G401 (cell line): ENCODE data around the gene NR2C2AP. TPM values are rescaled to one million over a fixed set of nuclear protein-coding genes. Genes with fewer than 3 reads are reported as not detected.
A peak's percentile ranks its signal among the peaks of the same experiment; 100 is the strongest.
"Not testable (repeated sequence)": the region's sequence is repeated elsewhere in the genome, so short reads cannot be mapped to it uniquely, and the experiment has no call there.

Source experiments
- DNase-seq: peaks from one replicate; pipeline ENCODE4 v3.0.0-alpha.2; 2015; ENCODE audit warnings: low spot score
- in situ Hi-C: cut with HindIII; loops from 2 replicates; pipeline ENCODE4 v1.10.0; 2016; ENCODE audit warnings: low sequenced_read_pairs, mixed read lengths
- total RNA-seq: library from RNA; depleted of rRNA; stranded (reverse); fragments of >200 nt; shearing (Covaris generic); gene quantifications from 2 replicates; pipeline ENCODE4 v1.2.3, GENCODE V29; 2014; rRNA removed

Gene NR2C2AP, protein sequence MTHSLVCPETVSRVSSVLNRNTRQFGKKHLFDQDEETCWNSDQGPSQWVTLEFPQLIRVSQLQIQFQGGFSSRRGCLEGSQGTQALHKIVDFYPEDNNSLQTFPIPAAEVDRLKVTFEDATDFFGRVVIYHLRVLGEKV
- total RNA-seq = 19.1 and 22.2 TPM in 2 replicates

- peak; percentile 94 for DNase-seq
- in situ Hi-C loops = no loop called here
Observed at GRCh38 chr19:19203012-19203856, at the start of gene NR2C2AP. NR2C2AP (minus strand) TSS chr19:19203414; CDS start chr19:19203060, 354 bp downstream.

DNA sequence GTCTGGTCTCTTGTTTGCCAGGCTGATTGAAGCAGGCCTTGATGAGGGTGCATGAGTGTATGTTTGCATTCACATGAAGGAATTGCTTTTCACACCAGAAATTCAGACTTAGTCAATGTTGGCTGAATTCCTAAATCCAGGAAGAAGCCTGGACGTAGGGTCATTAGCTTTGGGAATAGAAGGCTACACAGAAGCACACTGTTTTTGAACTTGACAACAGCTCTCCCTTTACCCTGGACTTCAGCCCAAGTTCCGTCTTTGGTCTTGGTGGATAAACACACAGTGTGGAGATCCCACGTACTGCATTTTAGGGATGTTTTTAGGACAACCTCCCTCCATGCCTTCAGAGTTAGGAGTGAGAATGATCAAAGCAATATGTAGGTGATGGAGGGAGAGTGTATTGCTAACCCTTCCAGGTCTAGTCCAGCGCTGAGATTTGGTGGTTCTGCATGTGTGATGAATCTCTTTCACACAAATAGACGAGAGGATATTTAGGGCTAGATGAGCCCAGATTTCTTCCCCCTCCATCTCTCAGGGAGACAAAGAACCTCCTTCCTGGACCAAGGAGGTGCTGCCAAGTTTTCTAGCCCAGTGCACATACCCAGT is 47.1 kb upstream of the NR2C2AP start:
- no peak for DNase-seq
- in situ Hi-C loops = loop anchor here (10.0 kb wide), 1 partner anchor 55 kb away; the partner anchor contains the start of genes BORCS8 and RFXANK

DNA sequence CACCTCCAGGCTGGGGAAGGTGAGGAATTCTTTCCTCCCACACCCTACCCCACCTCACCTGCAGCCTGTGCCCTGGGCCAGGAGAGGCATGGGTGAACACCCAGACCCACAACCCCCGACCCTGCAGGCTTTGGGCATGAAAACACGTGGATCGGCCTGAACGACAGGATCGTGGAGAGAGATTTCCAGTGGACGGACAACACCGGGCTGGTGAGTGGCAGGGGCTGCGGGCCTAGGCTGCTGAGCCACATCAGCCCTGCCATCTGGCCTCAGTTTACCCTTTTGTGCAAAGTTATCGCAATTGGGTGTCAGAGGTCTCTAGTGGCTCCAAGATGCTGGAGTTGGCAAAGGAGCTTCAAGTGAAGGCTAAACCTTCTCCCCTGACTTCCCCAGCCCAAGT is 37.3 kb upstream of the NR2C2AP start:
- in situ Hi-C loops = no loop called here

GRCh38 chr19:19239675-19240074 is 36.5 kb upstream of the NR2C2AP start:
- in situ Hi-C loops = no loop called here

More for the DNA sequence above, 37.3 kb upstream of the NR2C2AP start:
- DNase-seq = no peak

DNA sequence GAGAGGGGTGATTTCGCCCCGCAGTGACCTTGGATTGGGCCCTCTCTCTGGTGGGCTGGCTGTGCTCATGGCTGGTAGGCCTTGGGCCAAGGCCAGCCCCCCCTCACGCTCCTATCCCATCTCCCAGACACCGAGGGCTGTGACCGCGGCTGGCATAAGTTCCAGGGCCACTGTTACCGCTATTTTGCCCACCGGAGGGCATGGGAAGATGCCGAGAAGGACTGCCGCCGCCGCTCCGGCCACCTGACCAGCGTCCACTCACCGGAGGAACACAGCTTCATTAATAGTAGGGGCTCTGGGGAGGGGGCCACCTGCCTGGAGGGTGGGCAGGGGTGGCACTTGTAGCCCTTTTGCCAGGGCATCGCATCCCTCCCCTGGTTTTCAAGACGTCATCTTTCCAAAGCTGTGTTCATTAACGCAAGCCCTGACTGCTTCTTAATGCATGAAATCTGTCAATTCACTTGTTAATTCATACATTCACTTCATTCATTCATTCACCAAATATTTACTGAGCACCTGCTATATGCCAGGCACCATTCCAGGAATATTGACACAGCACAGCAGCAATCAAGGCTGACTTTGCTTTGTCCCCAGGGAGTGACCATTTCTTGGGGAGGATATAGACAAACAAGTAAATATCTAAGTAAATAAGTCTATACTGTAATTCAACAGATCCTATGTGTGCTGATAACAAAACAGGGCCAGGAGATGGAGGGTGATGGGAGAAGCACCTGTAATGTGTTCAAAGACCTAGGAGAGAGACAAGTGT is 35.1 kb upstream of the NR2C2AP start:
- DNase-seq = no peak
- in situ Hi-C loops = no loop called here

More at GRCh38 chr19:19239675-19240074, 36.5 kb upstream of the NR2C2AP start:
- DNase-seq = no peak

- DNase-seq = no peak
- in situ Hi-C loops = no loop called here
Observed at GRCh38 chr19:19236173-19236572, 33.0 kb upstream of the NR2C2AP start.

DNA sequence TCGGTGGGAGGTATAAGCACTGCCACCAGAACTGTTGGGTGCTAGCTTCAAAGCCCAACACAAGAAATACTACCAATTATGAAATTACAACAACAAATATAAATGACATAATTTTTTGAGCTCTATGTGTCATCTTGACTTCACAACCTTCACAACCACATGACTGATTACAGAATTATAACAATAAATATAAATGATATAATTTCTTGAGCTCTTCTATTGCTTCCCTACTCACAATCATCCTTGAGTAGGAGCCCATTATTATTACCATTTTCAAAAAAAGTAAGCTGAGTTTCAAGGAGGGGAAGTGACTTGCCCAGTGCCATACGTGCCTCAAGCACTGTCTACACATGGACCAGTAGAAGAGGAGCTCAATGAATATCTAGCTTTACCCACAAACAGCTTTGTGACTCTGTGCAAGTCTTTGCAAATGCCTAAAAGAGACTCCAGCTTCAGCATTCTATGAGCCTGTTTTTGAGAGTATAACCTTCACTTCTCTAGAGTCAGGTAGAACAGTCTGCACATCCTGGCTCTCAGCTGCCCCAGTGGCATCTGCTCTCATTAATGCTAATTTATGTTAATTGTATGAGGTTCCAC is 31.1 kb upstream of the NR2C2AP start:
- in situ Hi-C loops = no loop called here
- no peak for DNase-seq

DNA sequence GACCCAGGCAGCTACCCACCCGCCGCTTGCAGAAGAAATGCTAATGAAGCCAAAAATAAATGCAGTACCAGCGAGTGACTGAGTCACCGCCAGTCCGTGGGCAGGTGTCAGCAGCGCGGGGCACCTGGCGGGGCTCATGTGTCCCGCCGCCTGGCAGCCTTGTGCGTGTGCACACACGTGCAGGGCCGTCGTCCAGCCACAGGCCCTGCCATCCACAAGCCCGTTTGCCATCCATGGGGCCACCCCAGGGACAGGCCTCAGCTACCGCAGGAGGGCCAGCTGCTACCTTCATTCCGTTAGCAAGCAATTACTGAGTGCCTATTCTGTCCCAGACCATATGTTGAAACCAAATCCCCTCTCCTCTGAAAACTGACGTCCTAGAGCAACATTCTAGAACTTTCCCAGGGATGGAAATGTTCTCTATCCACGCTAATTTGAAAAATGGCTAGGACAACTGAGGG is 29.1 kb upstream of the NR2C2AP start:
- in situ Hi-C loops = no loop called here
- peak; percentile 58 for DNase-seq

DNA sequence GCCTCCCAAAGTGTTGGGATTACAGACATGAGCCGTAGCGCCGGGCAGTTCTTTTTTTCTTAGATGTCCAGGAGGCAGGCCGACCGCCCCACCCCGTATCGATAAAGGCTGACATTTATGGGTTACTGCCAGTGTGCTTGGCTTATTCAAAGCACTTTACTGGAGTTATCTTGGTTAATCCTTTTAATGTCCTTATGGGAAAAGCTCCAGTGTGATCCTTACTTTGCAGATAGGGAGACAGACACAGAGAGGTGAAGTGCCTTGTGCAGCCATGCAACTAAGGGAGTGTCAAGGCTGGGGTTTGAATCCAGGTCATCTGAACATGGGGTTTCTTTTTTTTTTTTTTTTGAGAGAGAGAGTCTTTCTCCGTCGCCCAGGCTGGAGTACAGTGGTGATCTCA is 27.8 kb upstream of the NR2C2AP start:
- in situ Hi-C loops = no loop called here
- DNase-seq = no peak

- in situ Hi-C loops = no loop called here
- DNase-seq = no peak
Observed at GRCh38 chr19:19229701-19230100, 26.5 kb upstream of the NR2C2AP start.

- in situ Hi-C loops = no loop called here
Observed at GRCh38 chr19:19227217-19227616, 24.0 kb upstream of the NR2C2AP start.

GRCh38 chr19:19226663-19227062 is 23.4 kb upstream of the NR2C2AP start:
- in situ Hi-C loops = no loop called here
- DNase-seq = no peak

More at GRCh38 chr19:19227217-19227616, 24.0 kb upstream of the NR2C2AP start:
- DNase-seq = no peak

- in situ Hi-C loops = no loop called here
- DNase-seq = no peak
Observed at GRCh38 chr19:19226204-19226603, 23.0 kb upstream of the NR2C2AP start.

DNA sequence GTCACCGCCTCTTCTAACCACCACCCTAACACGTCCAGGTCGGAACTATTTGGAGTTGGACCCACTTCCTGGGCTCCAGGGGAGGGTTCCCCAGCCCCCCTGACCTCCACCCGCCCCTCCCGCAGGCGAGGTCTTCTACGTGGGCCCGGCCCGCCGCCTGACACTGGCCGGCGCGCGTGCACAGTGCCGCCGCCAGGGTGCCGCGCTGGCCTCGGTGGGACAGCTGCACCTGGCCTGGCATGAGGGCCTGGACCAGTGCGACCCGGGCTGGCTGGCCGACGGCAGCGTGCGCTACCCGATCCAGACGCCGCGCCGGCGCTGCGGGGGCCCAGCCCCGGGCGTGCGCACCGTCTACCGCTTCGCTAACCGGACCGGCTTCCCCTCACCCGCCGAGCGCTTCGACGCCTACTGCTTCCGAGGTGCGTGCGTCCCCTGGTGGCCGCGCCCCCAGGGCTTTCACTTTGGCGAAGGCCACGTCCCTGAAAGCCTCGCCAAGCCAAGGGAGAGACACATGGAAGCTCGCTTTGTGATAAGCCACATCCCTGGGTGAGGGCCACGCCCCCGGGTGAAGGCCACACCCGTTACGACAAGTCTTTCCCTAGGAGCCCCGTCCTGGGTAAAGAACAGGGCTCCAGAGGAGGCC is 21.8 kb upstream of the NR2C2AP start:
- in situ Hi-C loops = no loop called here
- no peak for DNase-seq

GRCh38 chr19:19224150-19224851 is 21.1 kb upstream of the NR2C2AP start:
- in situ Hi-C loops = no loop called here
- no peak for DNase-seq

- in situ Hi-C loops = no loop called here
Observed at GRCh38 chr19:19223636-19224035, 20.4 kb upstream of the NR2C2AP start.

GRCh38 chr19:19223060-19223459 is 19.8 kb upstream of the NR2C2AP start:
- in situ Hi-C loops = no loop called here
- DNase-seq = no peak

More at GRCh38 chr19:19223636-19224035, 20.4 kb upstream of the NR2C2AP start:
- DNase-seq = no peak

GRCh38 chr19:19221000-19221399 is 17.8 kb upstream of the NR2C2AP start:
- in situ Hi-C loops, DNase-seq: not testable (repeated sequence)
